Prostate gland (tissue), 2 donors: ENCODE measurements around the gene PLEKHO1. TPM values are rescaled to one million over a fixed set of nuclear protein-coding genes. Genes with fewer than 3 reads are reported as not detected.
"Not testable (repeated sequence)": the region's sequence is repeated elsewhere in the genome, so short reads cannot be mapped to it uniquely, and the experiment has no call there.

ENCODE experiments used
- DNase-seq: peaks from one replicate; pipeline ENCODE4 v3.0.0-alpha.2; 2019; ENCODE audit warnings: low spot score
- H3K27ac ChIP-seq, 2 donors: fragments of 200-600 bp; sonication (generic); 2 replicates each; pipeline ENCODE4 v1.5.1; 2017 to 2019
- H3K27me3 ChIP-seq: fragments of 200-600 bp; sonication (generic); replicated peaks from 2 replicates; pipeline ENCODE4 v1.5.1; 2019; ENCODE audit not compliant: insufficient read depth
- H3K36me3 ChIP-seq, 2 donors: fragments of 200-600 bp; sonication (generic); 1 replicate in 1 of 2; 2 replicates in 1 of 2; pipeline versions ENCODE4 v1.5.1 to v1.8.1; 2017 to 2019
- H3K4me1 ChIP-seq: fragments of 200-600 bp; sonication (generic); replicated peaks from 2 replicates; pipeline ENCODE4 v1.5.1; 2019
- H3K4me3 ChIP-seq, 2 donors: fragments of 200-600 bp; sonication (generic); 2 replicates each; pipeline ENCODE4 v1.5.1; 2017 to 2019
- H3K9me3 ChIP-seq: fragments of 200-600 bp; sonication (generic); 2 replicates; pipeline ENCODE4 v1.5.1; 2017
- CTCF ChIP-seq, 4 experiments: fragments of 200-600 bp in 2 of 4; fragments of 450-650 bp in 2 of 4; sonication (generic) in 2 of 4; IDR thresholded peaks; 1 replicate in 3 of 4; 2 replicates in 1 of 4; pipeline ENCODE4 v1.5.1; 2016 to 2019; ENCODE audit warnings: antibody characterized with exemption in 4 of 4, mild to moderate bottlenecking in 2 of 4, moderate library complexity in 2 of 4
- POLR2A ChIP-seq: fragments of 450-650 bp; IDR thresholded peaks from one replicate; pipeline ENCODE4 v1.6.1; 2016; ENCODE audit warnings: antibody characterized with exemption, mild to moderate bottlenecking
- POLR2AphosphoS5 ChIP-seq: sonication (generic); formaldehyde crosslinking; IDR thresholded peaks from one replicate; pipeline ENCODE4 v1.6.1; 2017; ENCODE audit warnings: antibody characterized with exemption
- WGBS: methylation state at CpG from one replicate; pipeline ENCODE4 v1.1.5; 2018; 5-methylcytosine and 5-hydroxymethylcytosine counted together
- intact Hi-C: fragments of 100-400 bp; cut with DNase I; formaldehyde crosslinking; loops from one replicate; pipeline ENCODE4 v1.14.2; 2022
- total RNA-seq, 2 donors: library from RNA; depleted of rRNA; stranded (reverse); fragments of >200 nt; gene quantifications; one replicate each; pipeline ENCODE4 v1.1.0, GENCODE V29; 2016

Gene PLEKHO1
- total RNA-seq, 2 donors from 2014 or later, result 33.1 to 75.0 TPM

DNA sequence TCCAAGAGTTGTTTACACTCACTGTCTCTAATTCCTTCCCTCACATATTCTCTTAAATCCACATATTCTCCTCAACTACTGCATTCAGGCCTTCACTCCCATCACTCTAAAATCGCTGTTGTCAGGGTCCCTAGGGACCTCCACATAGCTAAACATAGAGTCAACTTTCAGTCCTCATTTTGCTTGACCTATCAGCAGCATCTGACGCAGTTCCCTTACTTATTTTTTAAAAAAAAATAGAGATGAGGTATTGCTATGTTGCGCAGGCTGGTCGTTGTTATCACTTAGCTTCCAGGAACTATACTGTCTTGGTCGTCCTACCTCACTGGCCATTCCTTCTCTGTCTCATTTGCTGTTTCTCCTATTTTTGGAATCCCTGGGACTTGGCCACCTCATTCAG is 11.7 kb upstream of the PLEKHO1 start:
- intact Hi-C loops, result no loop called here
- 87% methylated on average over 5 of the region's 5 CpGs for whole genome bisulfite sequencing

DNA sequence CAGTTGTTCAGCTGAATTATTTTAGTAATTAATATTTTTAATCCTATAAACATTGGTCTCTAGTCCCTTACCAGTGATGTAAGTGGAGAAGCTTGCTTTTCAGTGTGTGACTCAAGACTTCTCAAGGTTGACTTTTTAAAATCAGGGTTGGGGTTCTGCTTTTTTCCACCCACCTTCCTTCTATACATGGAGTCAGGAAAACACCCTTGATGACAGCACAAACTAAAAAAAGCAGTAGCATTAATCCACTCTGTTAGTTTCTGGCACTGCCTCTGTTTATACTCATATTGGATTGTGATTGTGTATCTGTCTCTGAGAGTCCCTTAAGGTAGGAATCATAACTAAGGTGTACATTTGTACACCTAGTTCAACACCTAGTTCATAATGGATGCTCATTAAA is 8.3 kb upstream of the PLEKHO1 start:
- intact Hi-C loops, result no loop called here
- no peaks in the 10 kb centered on the region for H3K4me1 ChIP-seq

More for the DNA sequence above, 11.7 kb upstream of the PLEKHO1 start:
- TF ChIP-seq POLR2A (no peak), CTCF (IDR thresholded peaks at IDR 0.05) (no peak), POLR2AphosphoS5 (no peak)
- H3K27ac ChIP-seq, result no peak overlapping the region
- no peaks in the 10 kb centered on the region for H3K36me3 ChIP-seq
- no peaks in the 10 kb centered on the region for H3K9me3 ChIP-seq
- no peaks in the 10 kb centered on the region for H3K27me3 ChIP-seq
- DNase-seq, result no peak
- H3K4me3 ChIP-seq, result no peak overlapping the region
- H3K4me1 ChIP-seq, result no peaks in the 10 kb centered on the region

DNA sequence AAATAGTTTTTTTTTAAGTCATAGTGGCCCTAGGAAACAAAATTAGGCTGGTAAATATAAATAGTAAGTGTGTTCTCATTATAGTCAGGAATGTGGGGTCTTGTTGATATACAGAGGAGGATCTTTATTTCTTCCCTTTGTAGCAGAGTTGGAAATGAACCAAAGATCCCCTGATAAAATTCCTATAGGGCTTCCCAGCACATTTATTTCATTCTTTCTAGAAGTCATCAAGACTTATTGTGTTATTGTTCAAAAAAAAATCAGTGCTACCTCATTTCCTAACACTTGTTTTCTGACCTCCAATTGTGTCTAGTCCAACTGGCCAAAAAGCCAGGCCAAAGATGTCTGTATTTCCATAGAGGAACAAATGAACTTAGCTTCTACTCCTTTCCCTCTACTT is 7.6 kb upstream of the PLEKHO1 start:
- Histone ChIP-seq H3K27ac (no peak overlapping the region), H3K9me3 (no peaks in the 10 kb centered on the region)
- intact Hi-C loops, result no loop called here

More for the DNA sequence above, 8.3 kb upstream of the PLEKHO1 start:
- Histone ChIP-seq H3K27ac (no peak overlapping the region), H3K4me3 (no peak overlapping the region), H3K9me3 (no peaks in the 10 kb centered on the region), H3K36me3 (no peaks in the 10 kb centered on the region), H3K27me3 (no peaks in the 10 kb centered on the region)
- TF ChIP-seq POLR2A (no peak), POLR2AphosphoS5 (no peak), CTCF (IDR thresholded peaks at IDR 0.05) (no peak)
- DNase-seq, result no peak

GRCh38 chr1:150144606-150145005 is 5.1 kb upstream of the PLEKHO1 start:
- DNase-seq, result no peak
- Histone ChIP-seq H3K27me3 (no peaks in the 10 kb centered on the region), H3K9me3 (no peaks in the 10 kb centered on the region), H3K4me1 (no peaks in the 10 kb centered on the region), H3K27ac (no peak overlapping the region), H3K36me3 (no peaks in the 10 kb centered on the region), H3K4me3 (no peak overlapping the region)
- WGBS, result 78% methylated on average over 5 of the region's 5 CpGs
- TF ChIP-seq CTCF (IDR thresholded peaks at IDR 0.05) (no peak), POLR2A (no peak), POLR2AphosphoS5 (no peak)
- intact Hi-C loops, result loop anchor here (5.0 kb wide), 1 partner anchor 77 kb away; the partner anchor contains the start of gene VPS45

More for the DNA sequence above, 7.6 kb upstream of the PLEKHO1 start:
- Histone ChIP-seq H3K36me3 (no peaks in the 10 kb centered on the region), H3K4me3 (no peak overlapping the region), H3K27me3 (no peaks in the 10 kb centered on the region), H3K4me1 (no peaks in the 10 kb centered on the region)
- TF ChIP-seq CTCF (IDR thresholded peaks at IDR 0.05) (no peak), POLR2A (no peak), POLR2AphosphoS5 (no peak)
- DNase-seq, result no peak

- H3K9me3 ChIP-seq, result not testable (repeated sequence)
Observed at GRCh38 chr1:150146016-150146415, 3.7 kb upstream of the PLEKHO1 start.

More at GRCh38 chr1:150146016-150146415, 3.7 kb upstream of the PLEKHO1 start:
- not testable (repeated sequence) for H3K36me3 ChIP-seq, H3K27ac ChIP-seq, H3K27me3 ChIP-seq, DNase-seq, H3K4me3 ChIP-seq, H3K4me1 ChIP-seq
- intact Hi-C loops, result loop anchor here (5.0 kb wide), 1 partner anchor 79 kb away; the partner anchor contains the start of gene VPS45
- 89% methylated on average over 5 of the region's 5 CpGs for WGBS
